ENCODE data around the gene RASAL2. TPM values are rescaled to one million over a fixed set of nuclear protein-coding genes. Genes with fewer than 3 reads are reported as not detected.

The RASAL2 gene
- total RNA-seq, 1 donor from 2014 or later: 35.7 TPM

GRCh38 chr1:178143730-178144690 is 50.1 kb downstream of the RASAL2 start:
- DNase-seq (ENCODE audit: low spot score in 2 of 2, unreplicated experiment in 2 of 2): no peak
- peaks cover 2% of the 10 kb centered on the region for H3K36me3 Mint-ChIP-seq
- H3K27me3 Mint-ChIP-seq (ENCODE audit: low read depth): no peaks in the 10 kb centered on the region
- H3K9me3 Mint-ChIP-seq: peaks cover 10% of the 10 kb centered on the region
- no peak overlapping the region for H3K27ac Mint-ChIP-seq
- H3K4me1 Mint-ChIP-seq: peaks cover 3% of the 10 kb centered on the region
- TF ChIP-seq CTCF (IDR thresholded peaks at IDR 0.05; ENCODE audit: unreplicated experiment): no peak
- no peak overlapping the region for H3K4me3 Mint-ChIP-seq

GRCh38 chr1:178145605-178146004 is 51.7 kb downstream of the RASAL2 start:
- DNase-seq (ENCODE audit: low spot score in 2 of 2, unreplicated experiment in 2 of 2): no peak
- H3K9me3 Mint-ChIP-seq: peaks cover 8% of the 10 kb centered on the region
- H3K4me3 Mint-ChIP-seq: no peak overlapping the region
- no peak overlapping the region for H3K27ac Mint-ChIP-seq
- H3K36me3 Mint-ChIP-seq: peaks cover 2% of the 10 kb centered on the region
- no peak for TF ChIP-seq CTCF (IDR thresholded peaks at IDR 0.05; ENCODE audit: unreplicated experiment)
- H3K27me3 Mint-ChIP-seq (ENCODE audit: low read depth): no peaks in the 10 kb centered on the region
- peaks cover 8% of the 10 kb centered on the region for H3K4me1 Mint-ChIP-seq

DNA sequence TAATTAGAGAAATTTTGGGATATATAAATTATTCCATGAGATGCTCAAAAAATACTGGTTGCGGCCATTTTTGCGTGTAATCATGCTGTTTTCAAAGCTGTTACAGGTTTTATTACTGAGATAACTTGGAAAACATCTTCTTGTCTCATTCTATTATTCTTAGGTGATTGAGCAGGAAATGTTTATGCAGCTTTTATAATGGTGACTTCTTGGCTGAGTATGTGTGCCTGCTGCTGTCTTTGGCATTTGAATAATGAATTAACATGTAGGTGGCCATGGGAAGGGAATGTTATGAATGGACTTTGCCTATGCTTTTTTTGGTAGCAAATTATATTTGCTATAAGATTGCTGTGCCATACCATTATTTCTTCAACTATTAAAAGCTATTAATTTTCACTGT is 52.5 kb downstream of the RASAL2 start:
- H3K27ac Mint-ChIP-seq: no peak overlapping the region

GRCh38 chr1:178150610-178151009 is 56.7 kb downstream of the RASAL2 start:
- DNase-seq (ENCODE audit: low spot score in 2 of 2, unreplicated experiment in 2 of 2): no peak
- H3K4me3 Mint-ChIP-seq: no peak overlapping the region
- TF ChIP-seq CTCF (IDR thresholded peaks at IDR 0.05; ENCODE audit: unreplicated experiment): no peak
- H3K9me3 Mint-ChIP-seq: peaks cover 3% of the 10 kb centered on the region
- peaks cover 11% of the 10 kb centered on the region for H3K4me1 Mint-ChIP-seq
- no peak overlapping the region for H3K27ac Mint-ChIP-seq
- H3K27me3 Mint-ChIP-seq (ENCODE audit: low read depth): no peaks in the 10 kb centered on the region
- no peaks in the 10 kb centered on the region for H3K36me3 Mint-ChIP-seq

More for the DNA sequence above, 52.5 kb downstream of the RASAL2 start:
- H3K27me3 Mint-ChIP-seq (ENCODE audit: low read depth): no peaks in the 10 kb centered on the region
- no peak for TF ChIP-seq CTCF (IDR thresholded peaks at IDR 0.05; ENCODE audit: unreplicated experiment)
- DNase-seq (ENCODE audit: low spot score in 2 of 2, unreplicated experiment in 2 of 2): no peak
- H3K4me3 Mint-ChIP-seq: no peak overlapping the region
- H3K4me1 Mint-ChIP-seq: peaks cover 8% of the 10 kb centered on the region
- peaks cover 4% of the 10 kb centered on the region for H3K9me3 Mint-ChIP-seq
- H3K36me3 Mint-ChIP-seq: no peaks in the 10 kb centered on the region

DNA sequence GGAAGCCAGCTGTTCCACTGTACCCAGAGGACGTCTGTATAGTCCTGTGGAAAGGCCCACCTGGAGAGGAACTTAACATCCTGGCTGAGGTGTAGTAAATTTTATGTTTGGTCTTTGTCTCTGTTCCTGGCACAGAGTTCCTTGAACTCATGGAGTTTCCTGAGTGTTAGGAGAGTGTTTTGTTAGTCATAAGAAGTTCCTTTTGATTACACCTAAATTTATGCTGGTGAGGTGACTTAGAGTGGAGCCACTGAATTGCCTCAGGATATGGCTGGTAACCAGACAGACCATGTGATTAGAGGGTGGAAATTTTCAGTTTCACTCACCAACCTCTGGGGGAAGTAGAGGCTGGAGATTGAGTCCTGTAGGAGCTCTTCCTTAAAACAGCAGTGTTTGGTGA is 57.9 kb downstream of the RASAL2 start:
- peaks cover 18% of the 10 kb centered on the region for H3K4me1 Mint-ChIP-seq
- H3K36me3 Mint-ChIP-seq: no peaks in the 10 kb centered on the region
- H3K27ac Mint-ChIP-seq: no peak overlapping the region
- no peaks in the 10 kb centered on the region for H3K27me3 Mint-ChIP-seq (ENCODE audit: low read depth)
- no peak overlapping the region for H3K4me3 Mint-ChIP-seq
- no peak for DNase-seq (ENCODE audit: low spot score in 2 of 2, unreplicated experiment in 2 of 2)
- no peak for TF ChIP-seq CTCF (IDR thresholded peaks at IDR 0.05; ENCODE audit: unreplicated experiment)
- H3K9me3 Mint-ChIP-seq: peaks cover 3% of the 10 kb centered on the region

All from mesothelial cell of epicardium (in vitro differentiated cells).